HepG2 (cell line): ENCODE data around the gene COL5A2.

Experiments
- FOXA1 ChIP-seq, 2 experiments: fragments of 450-650 bp in 1 of 2; sonication (generic) in 1 of 2; formaldehyde crosslinking in 1 of 2; IDR thresholded peaks; 2 replicates each; pipeline versions ENCODE4 v1.4.0 to v1.6.1; 2016 to 2020; ENCODE audit warnings: missing genetic modification reagents in 1 of 2
- GABPB1 ChIP-seq: IDR thresholded peaks from 2 replicates; pipeline ENCODE4 v1.6.1; 2016; ENCODE audit warnings: mild to moderate bottlenecking, missing genetic modification reagents, moderate library complexity, missing compliant biosample characterization
- GPN1 ChIP-seq: sonication (generic); formaldehyde crosslinking; IDR thresholded peaks from 2 replicates; pipeline ENCODE4 v1.5.1; 2020; ENCODE audit warnings: missing genetic modification reagents, borderline replicate concordance
- RBM39 ChIP-seq: fragments of 200-400 bp; formaldehyde crosslinking; IDR thresholded peaks from one replicate; pipeline ENCODE4 v1.6.1; 2018; ENCODE audit warnings: antibody characterized with exemption, mild to moderate bottlenecking, low read depth, low read length; ENCODE audit not compliant: poor library complexity, severe bottlenecking
- THYN1 ChIP-seq: sonication (generic); formaldehyde crosslinking; IDR thresholded peaks from 2 replicates; pipeline ENCODE4 v1.8.1; 2023; ENCODE audit warnings: low read depth, mild to moderate bottlenecking, moderate library complexity, missing genetic modification reagents, borderline replicate concordance
- ZBTB21 ChIP-seq: sonication (generic); formaldehyde crosslinking; IDR thresholded peaks from 2 replicates; pipeline ENCODE4 v1.4.0; 2020; ENCODE audit warnings: missing genetic modification reagents
- ZBTB8A ChIP-seq: sonication (generic); formaldehyde crosslinking; IDR thresholded peaks from 2 replicates; pipeline ENCODE4 v1.4.0; 2020; ENCODE audit warnings: mild to moderate bottlenecking, low read depth, missing genetic modification reagents, borderline replicate concordance
- ZSCAN30 ChIP-seq: sonication (generic); formaldehyde crosslinking; IDR thresholded peaks from 2 replicates; pipeline ENCODE4 v1.5.0; 2020; ENCODE audit warnings: mild to moderate bottlenecking, missing genetic modification reagents
- TF ChIP-seq, protein P1 (sequence below): fragments of 450-650 bp; IDR thresholded peaks from 2 replicates; pipeline ENCODE4 v1.6.1; 2016
- TF ChIP-seq, protein P2 (sequence below): sonication (generic); formaldehyde crosslinking; IDR thresholded peaks from 2 replicates; pipeline ENCODE4 v1.5.0; 2020; ENCODE audit warnings: mild to moderate bottlenecking, missing genetic modification reagents, moderate library complexity

DNA sequence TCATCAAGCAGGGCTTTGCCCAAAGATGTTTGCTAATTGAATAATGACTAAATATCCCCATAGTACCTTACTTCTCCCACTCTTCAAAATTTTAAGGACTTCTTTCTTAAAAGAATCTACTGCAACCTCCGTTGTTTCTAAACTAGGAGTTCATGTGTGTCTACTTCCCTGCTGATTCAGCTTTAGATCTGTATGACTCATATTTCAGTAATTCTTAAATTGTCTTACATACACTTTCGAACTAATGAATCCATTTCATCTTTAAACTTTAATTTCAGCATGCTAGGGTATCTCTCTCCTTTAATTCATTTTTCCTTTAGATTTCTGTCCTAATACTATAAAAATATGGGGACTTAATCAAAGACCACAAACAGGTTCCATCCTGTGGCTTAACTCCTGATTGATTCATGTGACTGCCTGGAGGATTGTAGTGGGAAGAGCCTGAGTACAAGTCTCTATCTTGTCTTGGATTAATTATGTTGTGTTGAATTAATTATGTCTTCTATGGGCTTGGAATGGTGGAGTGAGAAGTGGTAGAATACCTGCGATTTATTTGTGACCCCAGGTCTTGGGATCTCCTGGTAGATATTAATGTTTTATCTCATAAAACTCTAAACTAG, 24.9 kb upstream of the COL5A2 start:
- TF ChIP-seq GABPB1 (CRISPR knock-in tag) (no peak), GPN1 (CRISPR knock-in tag) (no peak), RBM39 (no peak), ZBTB21 (CRISPR knock-in tag) (no peak), ZSCAN30 (CRISPR knock-in tag) (no peak), THYN1 (CRISPR knock-in tag) (no peak), FOXA1 (IDR thresholded peaks at IDR 0.05) (no peak), FOXA1 (CRISPR knock-in tag; IDR thresholded peaks at IDR 0.05) (no peak), ZBTB8A (CRISPR knock-in tag) (no peak)
- TF ChIP-seq, protein P1, sequence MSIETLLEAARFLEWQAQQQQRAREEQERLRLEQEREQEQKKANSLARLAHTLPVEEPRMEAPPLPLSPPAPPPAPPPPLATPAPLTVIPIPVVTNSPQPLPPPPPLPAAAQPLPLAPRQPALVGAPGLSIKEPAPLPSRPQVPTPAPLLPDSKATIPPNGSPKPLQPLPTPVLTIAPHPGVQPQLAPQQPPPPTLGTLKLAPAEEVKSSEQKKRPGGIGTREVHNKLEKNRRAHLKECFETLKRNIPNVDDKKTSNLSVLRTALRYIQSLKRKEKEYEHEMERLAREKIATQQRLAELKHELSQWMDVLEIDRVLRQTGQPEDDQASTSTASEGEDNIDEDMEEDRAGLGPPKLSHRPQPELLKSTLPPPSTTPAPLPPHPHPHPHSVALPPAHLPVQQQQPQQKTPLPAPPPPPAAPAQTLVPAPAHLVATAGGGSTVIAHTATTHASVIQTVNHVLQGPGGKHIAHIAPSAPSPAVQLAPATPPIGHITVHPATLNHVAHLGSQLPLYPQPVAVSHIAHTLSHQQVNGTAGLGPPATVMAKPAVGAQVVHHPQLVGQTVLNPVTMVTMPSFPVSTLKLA = no peak
- TF ChIP-seq, protein P2, sequence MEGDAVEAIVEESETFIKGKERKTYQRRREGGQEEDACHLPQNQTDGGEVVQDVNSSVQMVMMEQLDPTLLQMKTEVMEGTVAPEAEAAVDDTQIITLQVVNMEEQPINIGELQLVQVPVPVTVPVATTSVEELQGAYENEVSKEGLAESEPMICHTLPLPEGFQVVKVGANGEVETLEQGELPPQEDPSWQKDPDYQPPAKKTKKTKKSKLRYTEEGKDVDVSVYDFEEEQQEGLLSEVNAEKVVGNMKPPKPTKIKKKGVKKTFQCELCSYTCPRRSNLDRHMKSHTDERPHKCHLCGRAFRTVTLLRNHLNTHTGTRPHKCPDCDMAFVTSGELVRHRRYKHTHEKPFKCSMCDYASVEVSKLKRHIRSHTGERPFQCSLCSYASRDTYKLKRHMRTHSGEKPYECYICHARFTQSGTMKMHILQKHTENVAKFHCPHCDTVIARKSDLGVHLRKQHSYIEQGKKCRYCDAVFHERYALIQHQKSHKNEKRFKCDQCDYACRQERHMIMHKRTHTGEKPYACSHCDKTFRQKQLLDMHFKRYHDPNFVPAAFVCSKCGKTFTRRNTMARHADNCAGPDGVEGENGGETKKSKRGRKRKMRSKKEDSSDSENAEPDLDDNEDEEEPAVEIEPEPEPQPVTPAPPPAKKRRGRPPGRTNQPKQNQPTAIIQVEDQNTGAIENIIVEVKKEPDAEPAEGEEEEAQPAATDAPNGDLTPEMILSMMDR (CRISPR knock-in tag) = no peak
